Ectodermal cell (in vitro differentiated cells): Measurements from ENCODE around the gene LAMA2.

Experiments
- H3K27ac ChIP-seq: 2 replicates; pipeline ENCODE4 v1.7.0; 2013; ENCODE audit warnings: mild to moderate bottlenecking, low read depth, low read length; ENCODE audit not compliant: insufficient read depth, poor library complexity, severe bottlenecking
- H3K27me3 ChIP-seq: 2 replicates; pipeline ENCODE4 v1.7.0; 2013; ENCODE audit warnings: mild to moderate bottlenecking, low read length; ENCODE audit not compliant: insufficient read depth, control insufficient read depth, poor library complexity, severe bottlenecking
- H3K36me3 ChIP-seq: one replicate; pipeline ENCODE4 v1.7.0; 2013; ENCODE audit warnings: low read length; ENCODE audit not compliant: control insufficient read depth, insufficient read depth
- H3K4me1 ChIP-seq: one replicate; pipeline ENCODE4 v1.7.0; 2013; ENCODE audit warnings: low read length; ENCODE audit not compliant: control insufficient read depth, insufficient read depth
- H3K4me3 ChIP-seq: 2 replicates; pipeline ENCODE4 v1.7.0; 2013; ENCODE audit warnings: low read depth, low read length, control low read depth; ENCODE audit not compliant: insufficient read depth
- H3K9me3 ChIP-seq: 2 replicates; pipeline ENCODE4 v1.7.0; 2013; ENCODE audit warnings: mild to moderate bottlenecking, low read length, moderate library complexity; ENCODE audit not compliant: control insufficient read depth
- WGBS, 2 experiments: methylation state at CpG; one replicate each; pipeline ENCODE4 v1.1.7; 2013; ENCODE audit warnings: missing lambda C conversion rate in 2 of 2; 5-methylcytosine and 5-hydroxymethylcytosine counted together

LAMA2 gene

GRCh38 chr6:129212081-129212480 is 329.1 kb downstream of the LAMA2 start:
- Histone ChIP-seq H3K27ac (no peak overlapping the region), H3K4me1 (peaks cover 5% of the 10 kb centered on the region), H3K4me3 (no peak overlapping the region), H3K9me3 (no peaks in the 10 kb centered on the region), H3K36me3 (no peaks in the 10 kb centered on the region), H3K27me3 (no peaks in the 10 kb centered on the region)
- WGBS, 2 experiments, result 95 to 99% methylated on average over 3 of the region's 3 CpGs

- no peak overlapping the region for H3K4me3 ChIP-seq
- H3K36me3 ChIP-seq, result no peaks in the 10 kb centered on the region
- H3K9me3 ChIP-seq, result no peaks in the 10 kb centered on the region
These were observed 332.3 kb downstream of the LAMA2 start for GRCh38 chr6:129215246-129215645.

GRCh38 chr6:129215916-129216520 is 333.1 kb downstream of the LAMA2 start:
- Histone ChIP-seq H3K9me3 (no peaks in the 10 kb centered on the region), H3K36me3 (no peaks in the 10 kb centered on the region), H3K4me1 (peaks cover 5% of the 10 kb centered on the region), H3K4me3 (no peak overlapping the region), H3K27me3 (no peaks in the 10 kb centered on the region), H3K27ac (no peak overlapping the region)
- WGBS, 2 experiments, result 81 to 100% methylated on average over 1 of the region's 1 CpG

More at GRCh38 chr6:129215246-129215645, 332.3 kb downstream of the LAMA2 start:
- no peak overlapping the region for H3K27ac ChIP-seq
- no peaks in the 10 kb centered on the region for H3K27me3 ChIP-seq
- peaks cover 5% of the 10 kb centered on the region for H3K4me1 ChIP-seq

- no peaks in the 10 kb centered on the region for H3K4me1 ChIP-seq
- H3K9me3 ChIP-seq, result no peaks in the 10 kb centered on the region
- no peak overlapping the region for H3K27ac ChIP-seq
- H3K27me3 ChIP-seq, result no peaks in the 10 kb centered on the region
- no peaks in the 10 kb centered on the region for H3K36me3 ChIP-seq
- H3K4me3 ChIP-seq, result no peak overlapping the region
These were observed 334.8 kb downstream of the LAMA2 start for GRCh38 chr6:129217701-129218100.

GRCh38 chr6:129233458-129234134 is 350.7 kb downstream of the LAMA2 start:
- Histone ChIP-seq H3K27ac (no peak overlapping the region), H3K9me3 (no peaks in the 10 kb centered on the region), H3K4me3 (no peak overlapping the region), H3K27me3 (no peaks in the 10 kb centered on the region), H3K4me1 (no peaks in the 10 kb centered on the region), H3K36me3 (no peaks in the 10 kb centered on the region)
- WGBS, 2 experiments, result 94 to 96% methylated on average over 9 of the region's 9 CpGs

DNA sequence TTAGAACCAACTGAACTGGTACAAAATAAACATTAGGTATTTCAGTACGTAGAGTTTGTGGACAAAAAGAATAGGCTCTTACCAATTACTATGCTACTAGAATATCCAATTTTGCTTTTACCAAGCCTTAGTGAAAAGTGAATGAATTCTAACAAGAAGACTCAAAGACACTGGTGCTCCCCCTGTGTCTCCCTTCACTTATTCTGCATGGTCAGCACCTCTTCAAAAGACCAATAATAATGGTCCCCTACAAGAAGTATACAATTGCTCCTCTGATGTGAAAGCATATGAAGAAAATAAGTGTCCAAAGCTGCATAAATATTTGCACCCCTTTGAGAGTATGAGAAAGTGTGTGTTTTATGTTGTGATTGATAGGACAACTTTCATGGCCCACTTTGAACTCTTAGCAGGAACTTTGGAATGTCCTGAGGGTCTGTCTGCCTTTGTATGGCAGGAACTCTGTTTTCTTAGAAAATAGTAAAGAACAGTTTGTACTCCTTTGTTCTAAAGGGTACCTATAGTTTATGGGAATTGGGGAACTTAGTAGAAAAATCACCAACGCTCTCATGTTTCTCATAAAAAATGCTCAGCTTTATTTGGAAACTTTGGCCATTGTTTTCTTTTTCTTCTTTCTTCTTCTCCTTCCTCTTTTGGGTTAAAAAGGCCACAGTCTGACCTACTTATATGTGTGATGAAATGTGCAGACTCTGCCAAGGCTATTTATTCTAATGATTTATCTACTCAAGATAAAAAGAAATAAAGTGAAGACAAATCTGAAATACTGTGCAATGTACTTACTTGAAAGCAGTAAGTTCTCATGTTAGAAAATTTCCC is 352.4 kb downstream of the LAMA2 start:
- H3K27ac ChIP-seq, result no peak overlapping the region
- no peaks in the 10 kb centered on the region for H3K36me3 ChIP-seq
- H3K4me1 ChIP-seq, result no peaks in the 10 kb centered on the region
- no peaks in the 10 kb centered on the region for H3K27me3 ChIP-seq
- H3K4me3 ChIP-seq, result no peak overlapping the region
- WGBS, 2 experiments, result 96 to 100% methylated on average over 1 to 2 of the region's 2 CpGs
- H3K9me3 ChIP-seq, result no peaks in the 10 kb centered on the region

DNA sequence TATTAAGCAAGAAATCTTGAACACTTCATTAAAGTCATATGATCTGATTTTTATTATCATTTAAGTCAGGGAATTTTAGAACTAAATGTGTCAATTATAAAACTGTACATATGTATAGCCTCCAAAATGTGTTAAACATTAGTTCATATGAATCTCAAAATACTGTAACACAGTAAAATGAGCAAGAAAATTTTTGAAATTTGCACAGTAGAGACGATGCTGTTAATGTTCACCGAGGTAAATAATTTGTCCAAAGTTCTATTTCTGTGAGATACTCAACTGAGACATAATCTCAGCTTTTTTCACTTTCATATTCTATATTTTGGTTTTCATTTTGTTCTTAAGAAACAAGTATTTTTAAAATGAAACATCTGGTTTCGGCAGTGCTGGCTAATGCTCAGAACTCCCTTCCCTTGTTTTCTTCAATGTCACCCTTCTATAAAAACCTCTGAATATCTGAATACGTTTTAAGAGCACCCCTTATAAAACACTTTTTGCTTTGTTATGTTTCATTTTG is 353.1 kb downstream of the LAMA2 start:
- Histone ChIP-seq H3K27ac (no peak overlapping the region), H3K4me1 (no peaks in the 10 kb centered on the region), H3K27me3 (no peaks in the 10 kb centered on the region), H3K9me3 (no peaks in the 10 kb centered on the region), H3K36me3 (no peaks in the 10 kb centered on the region), H3K4me3 (no peak overlapping the region)
- 93 to 94% methylated on average over 4 of the region's 4 CpGs for WGBS, 2 experiments

DNA sequence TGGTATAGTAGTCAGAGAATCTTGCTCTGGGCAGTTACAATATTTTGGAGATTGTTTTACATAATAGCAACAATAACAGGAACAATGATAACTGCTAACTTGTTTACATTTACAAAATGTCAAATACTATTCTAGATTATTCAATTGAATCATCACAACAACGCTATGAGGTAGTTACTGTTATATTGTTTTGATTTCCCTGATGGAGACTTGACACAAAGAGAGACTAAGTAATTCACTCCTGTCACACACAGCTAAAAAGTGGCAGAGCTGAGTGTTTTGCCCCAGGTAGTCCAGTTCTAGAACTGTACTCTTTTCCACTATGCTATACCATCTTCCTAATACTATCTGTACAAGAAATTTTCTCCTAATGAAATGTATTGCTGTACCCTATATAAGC is 356.1 kb downstream of the LAMA2 start:
- H3K27ac ChIP-seq, result no peak overlapping the region
- no peaks in the 10 kb centered on the region for H3K27me3 ChIP-seq
- H3K4me3 ChIP-seq, result no peak overlapping the region
- H3K4me1 ChIP-seq, result no peaks in the 10 kb centered on the region
- WGBS, 2 experiments, result 75 to 83% methylated on average over 1 of the region's 1 CpG
- H3K9me3 ChIP-seq, result no peaks in the 10 kb centered on the region
- no peaks in the 10 kb centered on the region for H3K36me3 ChIP-seq

GRCh38 chr6:129239825-129240491 is 357.0 kb downstream of the LAMA2 start:
- Histone ChIP-seq H3K36me3 (no peaks in the 10 kb centered on the region), H3K27me3 (no peaks in the 10 kb centered on the region), H3K4me3 (no peak overlapping the region), H3K27ac (no peak overlapping the region), H3K9me3 (no peaks in the 10 kb centered on the region), H3K4me1 (no peaks in the 10 kb centered on the region)
- 97 to 98% methylated on average over 10 of the region's 10 CpGs for WGBS, 2 experiments

GRCh38 chr6:129240492-129240853 is 357.5 kb downstream of the LAMA2 start:
- Histone ChIP-seq H3K4me3 (no peak overlapping the region), H3K27me3 (no peaks in the 10 kb centered on the region), H3K4me1 (no peaks in the 10 kb centered on the region), H3K9me3 (no peaks in the 10 kb centered on the region), H3K36me3 (no peaks in the 10 kb centered on the region), H3K27ac (no peak overlapping the region)
- 86% methylated on average over 2 of the region's 2 CpGs; no CpG with 5 or more reads in 1 of the 2 experiments for WGBS, 2 experiments
